Fibroblast of lung (primary cell): ENCODE data around the gene OR10G3. TPM values are rescaled to one million over a fixed set of nuclear protein-coding genes. Genes with fewer than 3 reads are reported as not detected.

Experiments
- DNase-seq, 2 donors: peaks; one replicate each; pipeline versions ENCODE4 v3.0.0 to v3.0.0-alpha.2; 2010; ENCODE audit warnings: low read depth in 2 of 2
- H2AFZ ChIP-seq: 2 replicates; pipeline ENCODE4 v1.5.1; 2012; ENCODE audit warnings: low read length, control low read depth, inconsistent platforms
- H3K27ac ChIP-seq: 2 replicates; pipeline ENCODE4 v1.5.1; 2011; ENCODE audit warnings: low read length, control low read depth; ENCODE audit not compliant: insufficient read depth
- H3K27me3 ChIP-seq: 2 replicates; pipeline ENCODE4 v1.5.1; 2011; ENCODE audit warnings: mild to moderate bottlenecking, low read length; ENCODE audit not compliant: control insufficient read depth, insufficient read depth
- H3K36me3 ChIP-seq: 2 replicates; pipeline ENCODE4 v1.5.1; 2011; ENCODE audit warnings: low read length; ENCODE audit not compliant: control insufficient read depth, insufficient read depth
- H3K4me1 ChIP-seq: 2 replicates; pipeline ENCODE4 v1.5.1; 2011; ENCODE audit warnings: low read length; ENCODE audit not compliant: control insufficient read depth, insufficient read depth; ENCODE audit errors: extremely low read depth
- H3K4me2 ChIP-seq: 2 replicates; pipeline ENCODE4 v1.5.1; 2011; ENCODE audit warnings: low read length, control low read depth; ENCODE audit not compliant: insufficient read depth; ENCODE audit errors: extremely low read depth
- H3K4me3 ChIP-seq, 4 experiments: fragments of 200-600 bp in 1 of 4; sonication (generic) in 1 of 4; replicated peaks in 1 of 4; 2 replicates each; pipeline ENCODE4 v1.5.1; 2011 to 2016; ENCODE audit warnings: low read length in 4 of 4, low read depth in 3 of 4, mild to moderate bottlenecking in 3 of 4, control low read depth in 2 of 4, inconsistent platforms in 1 of 4, mixed read lengths in 1 of 4; ENCODE audit not compliant: insufficient read depth in 1 of 4; ENCODE audit errors: control extremely low read depth in 1 of 4
- H3K79me2 ChIP-seq: 2 replicates; pipeline ENCODE4 v1.5.1; 2012; ENCODE audit warnings: mild to moderate bottlenecking, low read length, inconsistent platforms; ENCODE audit not compliant: control insufficient read depth, insufficient read depth
- H3K9ac ChIP-seq: 2 replicates; pipeline ENCODE4 v1.5.1; 2011; ENCODE audit warnings: mild to moderate bottlenecking, low read length, control low read depth; ENCODE audit not compliant: insufficient read depth
- H3K9me3 ChIP-seq: 2 replicates; pipeline ENCODE4 v1.5.1; 2012; ENCODE audit warnings: low read depth, low read length; ENCODE audit not compliant: control insufficient read depth, insufficient read depth
- H4K20me1 ChIP-seq: 2 replicates; pipeline ENCODE4 v1.5.1; 2011; ENCODE audit warnings: low read length; ENCODE audit not compliant: control insufficient read depth, insufficient read depth; ENCODE audit errors: extremely low read depth
- CTCF ChIP-seq, 2 donors: IDR thresholded peaks in 1 of 2; conservative IDR thresholded peaks in 1 of 2; 1 replicate in 1 of 2; 2 replicates in 1 of 2; pipeline ENCODE4 v1.5.1; 2011 to 2012; ENCODE audit warnings: low read length in 2 of 2, control low read depth in 1 of 2, inconsistent platforms in 1 of 2, low read depth in 1 of 2, mild to moderate bottlenecking in 1 of 2
- EZH2 ChIP-seq: IDR thresholded peaks from 2 replicates; pipeline ENCODE4 v1.5.1; 2012; ENCODE audit warnings: low read length, control low read depth, mild to moderate bottlenecking; ENCODE audit errors: missing control alignments
- polyA plus RNA-seq, 2 donors: library from polyadenylated mRNA; depleted of rRNA in 1 of 2; stranded (reverse) in 1 of 2; unstranded in 1 of 2; fragments of >200 nt; gene quantifications; 2 replicates each; pipeline ENCODE4 v1.2.1, GENCODE V29; 2011 to 2012; ENCODE audit warnings: missing spikeins in 1 of 2
- total RNA-seq: library from RNA; depleted of rRNA; stranded (reverse); fragments of >200 nt; gene quantifications from 2 replicates; pipeline ENCODE4 v1.2.1, GENCODE V29; 2014

OR10G3 gene
- total and polyA plus RNA-seq, 2 donors (not counting 1 experiment from before 2014, with no cell fraction given): not detected

- Histone ChIP-seq H3K4me1 (no peaks in the 10 kb centered on the region), H3K27me3 (peaks cover 8% of the 10 kb centered on the region), H3K36me3 (no peaks in the 10 kb centered on the region), H3K4me2 (no peak overlapping the region), H4K20me1 (no peaks in the 10 kb centered on the region), H3K9me3 (no peaks in the 10 kb centered on the region), H2AFZ (no peak overlapping the region), H3K9ac (no peak overlapping the region), H3K27ac (no peak overlapping the region), H3K79me2 (no peaks in the 10 kb centered on the region), H3K4me3 (no peak overlapping the region)
- DNase-seq: no peak
- TF ChIP-seq CTCF (conservative IDR thresholded peaks at IDR 0.05 in 1 of 2, IDR thresholded peaks at IDR 0.05 in 1 of 2; ENCODE audit: low read depth in 1 of 2, low read length in 2 of 2) (no peak), EZH2 (no peak)
These were observed 50.4 kb downstream of the OR10G3 start for GRCh38 chr14:21529515-21529914.

- no peaks in the 10 kb centered on the region for H3K36me3 ChIP-seq
- peaks cover 3% of the 10 kb centered on the region for H3K27me3 ChIP-seq
- no peak overlapping the region for H3K4me2 ChIP-seq
These were observed 51.2 kb downstream of the OR10G3 start for GRCh38 chr14:21528381-21529348.

More at GRCh38 chr14:21528381-21529348, 51.2 kb downstream of the OR10G3 start:
- peak; percentile 41 to 45 for DNase-seq
- H3K27ac ChIP-seq: no peak overlapping the region
- no peak overlapping the region for H3K9ac ChIP-seq
- H2AFZ ChIP-seq: no peak overlapping the region
- no peaks in the 10 kb centered on the region for H4K20me1 ChIP-seq
- H3K9me3 ChIP-seq: no peaks in the 10 kb centered on the region
- H3K4me3 ChIP-seq: no peak overlapping the region
- H3K79me2 ChIP-seq: no peaks in the 10 kb centered on the region
- H3K4me1 ChIP-seq: no peaks in the 10 kb centered on the region
- no peak for TF ChIP-seq CTCF (conservative IDR thresholded peaks at IDR 0.05 in 1 of 2, IDR thresholded peaks at IDR 0.05 in 1 of 2; ENCODE audit: low read depth in 1 of 2, low read length in 2 of 2)
- TF ChIP-seq EZH2: no peak
